Epithelial cell of esophagus (primary cell): Measurements from ENCODE around the gene POFUT2.
"Not testable (repeated sequence)": the region's sequence is repeated elsewhere in the genome, so short reads cannot be mapped to it uniquely, and the experiment has no call there.

ENCODE experiments used
- DNase-seq: peaks from one replicate; pipeline ENCODE4 v3.0.0; 2010; ENCODE audit warnings: low read depth
- H3K4me3 ChIP-seq: 2 replicates; pipeline ENCODE4 v1.5.1; 2011; ENCODE audit warnings: mild to moderate bottlenecking, low read length, control low read depth
- TF ChIP-seq, protein P1 (sequence below): IDR thresholded peaks from 2 replicates; pipeline ENCODE4 v1.5.1; 2011; ENCODE audit warnings: low read depth, mild to moderate bottlenecking, low read length, control low read depth, inconsistent platforms; ENCODE audit not compliant: insufficient read depth; ENCODE audit errors: missing control alignments

The POFUT2 gene

DNA sequence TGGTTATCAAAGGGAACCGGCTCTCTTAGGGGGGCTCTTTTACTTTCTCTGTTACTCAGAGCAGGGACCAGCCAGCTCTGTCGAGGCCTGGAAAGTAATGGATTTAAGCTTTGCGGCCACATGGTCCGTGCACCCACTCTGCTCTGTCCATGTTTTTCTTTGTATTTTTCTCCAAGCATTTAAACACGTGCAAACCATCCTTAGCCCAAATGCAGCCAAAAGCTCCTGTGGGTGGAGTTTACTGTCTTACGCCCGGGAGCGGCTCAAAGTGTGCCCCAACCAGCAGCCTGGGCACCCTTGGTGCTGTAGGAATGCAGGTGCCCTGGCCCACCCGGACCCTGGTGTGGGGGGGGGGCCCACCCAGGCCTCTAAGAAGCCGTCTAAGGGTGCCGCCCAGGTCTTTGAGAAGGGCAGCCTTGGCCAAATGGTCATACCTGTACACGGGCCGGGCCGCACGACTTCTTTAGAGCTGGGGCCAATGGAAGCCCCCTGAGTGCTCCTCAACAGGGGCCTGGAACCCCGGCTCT lies 29.2 kb upstream of the POFUT2 start:
- no peak for DNase-seq
- TF ChIP-seq, protein P1, sequence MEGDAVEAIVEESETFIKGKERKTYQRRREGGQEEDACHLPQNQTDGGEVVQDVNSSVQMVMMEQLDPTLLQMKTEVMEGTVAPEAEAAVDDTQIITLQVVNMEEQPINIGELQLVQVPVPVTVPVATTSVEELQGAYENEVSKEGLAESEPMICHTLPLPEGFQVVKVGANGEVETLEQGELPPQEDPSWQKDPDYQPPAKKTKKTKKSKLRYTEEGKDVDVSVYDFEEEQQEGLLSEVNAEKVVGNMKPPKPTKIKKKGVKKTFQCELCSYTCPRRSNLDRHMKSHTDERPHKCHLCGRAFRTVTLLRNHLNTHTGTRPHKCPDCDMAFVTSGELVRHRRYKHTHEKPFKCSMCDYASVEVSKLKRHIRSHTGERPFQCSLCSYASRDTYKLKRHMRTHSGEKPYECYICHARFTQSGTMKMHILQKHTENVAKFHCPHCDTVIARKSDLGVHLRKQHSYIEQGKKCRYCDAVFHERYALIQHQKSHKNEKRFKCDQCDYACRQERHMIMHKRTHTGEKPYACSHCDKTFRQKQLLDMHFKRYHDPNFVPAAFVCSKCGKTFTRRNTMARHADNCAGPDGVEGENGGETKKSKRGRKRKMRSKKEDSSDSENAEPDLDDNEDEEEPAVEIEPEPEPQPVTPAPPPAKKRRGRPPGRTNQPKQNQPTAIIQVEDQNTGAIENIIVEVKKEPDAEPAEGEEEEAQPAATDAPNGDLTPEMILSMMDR = no peak
- H3K4me3 ChIP-seq = no peak overlapping the region

DNA sequence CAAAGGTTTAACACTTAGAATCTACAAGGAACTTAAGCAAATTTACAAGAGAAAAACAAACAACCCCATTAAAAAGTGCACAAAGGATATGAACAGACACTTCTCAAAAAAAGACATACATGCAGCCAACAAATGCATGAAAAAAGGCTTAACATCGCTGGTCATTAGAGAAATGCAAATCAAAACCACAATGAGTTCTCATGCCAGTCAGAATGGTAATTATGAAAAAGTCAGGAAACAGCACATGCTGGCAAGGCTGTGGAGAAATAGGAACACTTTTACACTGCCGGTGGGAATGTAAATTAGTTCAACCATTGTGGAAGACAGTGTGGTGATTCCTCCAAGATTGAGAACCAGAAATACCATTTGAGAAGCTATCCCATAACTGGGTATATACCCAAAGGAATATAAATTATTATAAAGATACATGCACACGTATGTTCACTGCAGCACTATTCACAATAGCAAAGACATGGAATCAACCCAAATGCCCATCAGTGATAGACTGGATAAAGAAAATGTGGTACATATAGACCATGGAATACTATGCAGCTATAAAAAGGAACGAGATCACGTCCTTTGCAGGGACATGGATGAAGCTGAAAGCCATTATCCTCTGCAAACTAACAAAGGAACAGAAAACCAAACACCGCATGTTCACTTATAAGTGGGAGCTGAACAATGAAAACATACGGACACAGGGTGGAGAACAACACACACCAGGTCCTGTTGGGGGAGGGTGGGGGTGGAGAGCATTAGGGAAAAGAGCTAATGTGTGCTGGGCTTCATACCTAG lies 28.2 kb upstream of the POFUT2 start:
- H3K4me3 ChIP-seq, DNase-seq: not testable (repeated sequence)

DNA sequence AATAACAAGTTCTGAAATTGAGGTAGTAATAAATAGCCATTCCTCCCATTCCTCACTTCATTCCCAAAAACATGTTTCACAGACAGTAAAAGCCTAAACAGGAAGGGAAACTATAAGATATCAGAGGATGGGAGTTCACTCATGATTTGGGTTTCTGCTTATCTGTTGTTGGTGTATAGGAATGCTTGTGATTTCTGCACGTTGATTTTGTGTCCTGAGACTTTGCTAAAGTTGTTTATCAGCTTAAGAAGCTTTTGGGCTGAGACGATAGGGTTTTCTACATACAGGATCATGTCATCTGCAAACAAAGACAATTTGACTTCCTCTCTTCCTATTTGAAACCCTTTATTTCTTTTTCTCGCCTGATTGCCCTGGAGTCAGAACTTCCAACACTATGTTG lies 26.0 kb upstream of the POFUT2 start:
- DNase-seq = no peak
- no peak overlapping the region for H3K4me3 ChIP-seq
- TF ChIP-seq, protein P1 = no peak

DNA sequence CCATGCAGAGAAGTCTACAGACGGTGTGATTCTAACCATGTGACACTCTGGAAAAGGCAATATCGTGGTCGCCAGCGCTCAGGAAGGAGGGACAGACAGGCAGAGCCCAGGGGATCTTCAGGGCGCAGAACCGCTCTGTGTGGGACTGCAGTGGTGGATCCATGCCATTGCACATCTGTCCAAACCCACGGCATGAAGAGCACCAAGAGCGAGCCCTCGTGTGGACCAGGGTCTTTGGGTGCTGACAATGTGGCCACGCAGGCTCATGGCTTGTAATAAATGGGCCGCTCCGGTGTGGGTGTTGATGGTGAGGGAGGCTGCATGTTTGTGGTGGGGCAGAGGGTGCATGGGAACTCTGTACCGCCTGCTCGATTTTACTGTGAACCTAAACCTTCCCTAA lies 25.3 kb upstream of the POFUT2 start:
- H3K4me3 ChIP-seq = no peak overlapping the region
- TF ChIP-seq, protein P1 = no peak
- no peak for DNase-seq

DNA sequence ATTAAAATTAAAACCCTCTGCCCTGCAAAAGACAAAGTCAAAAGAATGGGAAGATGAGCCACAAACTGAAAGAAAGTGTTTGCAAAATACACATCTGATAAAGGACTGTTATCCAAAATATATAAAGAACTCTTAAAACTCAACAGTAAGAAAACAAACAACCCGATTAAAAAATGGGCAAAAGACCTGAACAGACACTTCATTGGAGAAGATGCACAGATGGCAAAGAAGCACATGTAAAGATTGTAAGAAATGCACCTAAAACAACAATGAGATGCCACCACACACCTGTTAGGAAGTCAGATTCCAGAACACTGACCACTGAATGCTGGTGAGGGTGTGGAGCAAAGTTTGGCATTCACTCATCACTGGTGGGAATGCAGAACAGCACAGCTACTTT lies 24.6 kb upstream of the POFUT2 start:
- no peak overlapping the region for H3K4me3 ChIP-seq
- TF ChIP-seq, protein P1 = no peak
- no peak for DNase-seq

DNA sequence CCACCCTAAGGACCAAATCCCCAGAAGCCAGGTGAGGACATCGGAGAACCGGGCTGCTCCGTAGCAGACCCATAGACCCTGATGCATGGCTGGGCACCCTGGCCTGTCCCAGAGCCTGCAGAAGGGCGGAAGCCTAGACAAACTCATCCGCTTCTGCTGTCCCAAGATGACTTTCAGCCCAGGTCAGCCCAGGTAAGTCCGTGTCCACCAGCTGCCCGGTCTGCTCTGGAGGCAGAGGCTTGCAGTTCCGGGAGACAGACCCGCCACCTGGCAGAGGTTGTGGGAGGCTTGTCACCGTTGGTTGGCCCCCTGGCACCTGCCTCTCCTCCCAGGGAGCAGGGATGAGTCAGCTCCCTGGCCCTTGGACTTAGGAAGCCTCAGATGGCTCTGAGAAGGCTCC lies 22.8 kb upstream of the POFUT2 start:
- TF ChIP-seq, protein P1 = no peak
- DNase-seq = no peak

DNA sequence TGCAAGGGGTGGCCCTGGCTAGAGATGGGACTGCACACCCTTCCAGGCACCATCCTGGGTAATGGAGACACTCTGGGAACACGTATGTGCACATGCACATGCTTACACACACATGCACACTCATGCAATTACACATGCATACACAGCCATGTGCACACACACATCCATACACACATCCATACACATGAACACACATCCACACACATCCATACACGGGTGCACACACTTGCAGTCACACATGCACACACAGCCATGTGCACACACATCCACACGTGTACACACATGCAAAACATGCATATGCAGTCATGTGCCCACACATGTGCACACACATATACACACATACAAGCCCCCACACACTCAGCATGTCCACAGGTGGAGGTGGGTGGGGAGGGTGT lies 22.3 kb upstream of the POFUT2 start:
- TF ChIP-seq, protein P1 = no peak
- no peak for DNase-seq

More for the DNA sequence above, 22.8 kb upstream of the POFUT2 start:
- H3K4me3 ChIP-seq = no peak overlapping the region

More for the DNA sequence above, 22.3 kb upstream of the POFUT2 start:
- no peak overlapping the region for H3K4me3 ChIP-seq
